Prostate gland (tissue), 2 donors: ENCODE results near the gene PCK1. TPM values are rescaled to one million over a fixed set of nuclear protein-coding genes. Genes with fewer than 3 reads are reported as not detected.

ENCODE experiments used
- DNase-seq: peaks from one replicate; pipeline ENCODE4 v3.0.0-alpha.2; 2019; ENCODE audit warnings: low spot score
- H3K27ac ChIP-seq, 2 donors: fragments of 200-600 bp; sonication (generic); 2 replicates each; pipeline ENCODE4 v1.5.1; 2017 to 2019
- H3K27me3 ChIP-seq: fragments of 200-600 bp; sonication (generic); replicated peaks from 2 replicates; pipeline ENCODE4 v1.5.1; 2019; ENCODE audit not compliant: insufficient read depth
- H3K36me3 ChIP-seq, 2 donors: fragments of 200-600 bp; sonication (generic); 1 replicate in 1 of 2; 2 replicates in 1 of 2; pipeline versions ENCODE4 v1.5.1 to v1.8.1; 2017 to 2019
- H3K4me1 ChIP-seq: fragments of 200-600 bp; sonication (generic); replicated peaks from 2 replicates; pipeline ENCODE4 v1.5.1; 2019
- H3K4me3 ChIP-seq, 2 donors: fragments of 200-600 bp; sonication (generic); 2 replicates each; pipeline ENCODE4 v1.5.1; 2017 to 2019
- H3K9me3 ChIP-seq: fragments of 200-600 bp; sonication (generic); 2 replicates; pipeline ENCODE4 v1.5.1; 2017
- CTCF ChIP-seq, 4 experiments: fragments of 200-600 bp in 2 of 4; fragments of 450-650 bp in 2 of 4; sonication (generic) in 2 of 4; IDR thresholded peaks; 1 replicate in 3 of 4; 2 replicates in 1 of 4; pipeline ENCODE4 v1.5.1; 2016 to 2019; ENCODE audit warnings: antibody characterized with exemption in 4 of 4, mild to moderate bottlenecking in 2 of 4, moderate library complexity in 2 of 4
- POLR2A ChIP-seq: fragments of 450-650 bp; IDR thresholded peaks from one replicate; pipeline ENCODE4 v1.6.1; 2016; ENCODE audit warnings: antibody characterized with exemption, mild to moderate bottlenecking
- POLR2AphosphoS5 ChIP-seq: sonication (generic); formaldehyde crosslinking; IDR thresholded peaks from one replicate; pipeline ENCODE4 v1.6.1; 2017; ENCODE audit warnings: antibody characterized with exemption
- WGBS: methylation state at CpG from one replicate; pipeline ENCODE4 v1.1.5; 2018; 5-methylcytosine and 5-hydroxymethylcytosine counted together
- intact Hi-C: fragments of 100-400 bp; cut with DNase I; formaldehyde crosslinking; loops from one replicate; pipeline ENCODE4 v1.14.2; 2022
- total RNA-seq, 2 donors: library from RNA; depleted of rRNA; stranded (reverse); fragments of >200 nt; gene quantifications; one replicate each; pipeline ENCODE4 v1.1.0, GENCODE V29; 2016

Gene PCK1
- total RNA-seq, 2 donors from 2014 or later: 0.68 TPM; not detected in 1

- TF ChIP-seq CTCF (IDR thresholded peaks at IDR 0.05) (no peak), POLR2AphosphoS5 (no peak), POLR2A (no peak)
- Histone ChIP-seq H3K27me3 (no peaks in the 10 kb centered on the region), H3K27ac (no peak overlapping the region), H3K4me3 (no peak overlapping the region), H3K4me1 (no peaks in the 10 kb centered on the region), H3K36me3 (no peaks in the 10 kb centered on the region), H3K9me3 (no peaks in the 10 kb centered on the region)
- intact Hi-C loops: loop anchor here (5.0 kb wide), 1 partner anchor 209 kb away; no protein-coding TSS in a partner anchor
- WGBS: 88% methylated on average over 15 of the region's 15 CpGs
- DNase-seq: no peak
These were observed 30.6 kb downstream of the PCK1 start for GRCh38 chr20:57591289-57592229.

GRCh38 chr20:57592263-57593092 is 31.6 kb downstream of the PCK1 start:
- intact Hi-C loops: loop anchor here (5.0 kb wide), 1 partner anchor 210 kb away; no protein-coding TSS in a partner anchor

GRCh38 chr20:57593134-57593886 is 32.4 kb downstream of the PCK1 start:
- WGBS: 73% methylated on average over 17 of the region's 17 CpGs
- no peak for DNase-seq
- intact Hi-C loops: loop anchor here (5.0 kb wide), 1 partner anchor 211 kb away; no protein-coding TSS in a partner anchor
- no peaks in the 10 kb centered on the region for H3K9me3 ChIP-seq
- H3K4me3 ChIP-seq: no peak overlapping the region
- no peak for TF ChIP-seq POLR2A
- no peak for TF ChIP-seq POLR2AphosphoS5
- TF ChIP-seq CTCF (IDR thresholded peaks at IDR 0.05): no peak
- no peak overlapping the region for H3K27ac ChIP-seq
- H3K4me1 ChIP-seq: no peaks in the 10 kb centered on the region
- H3K36me3 ChIP-seq: no peaks in the 10 kb centered on the region
- H3K27me3 ChIP-seq: no peaks in the 10 kb centered on the region

More at GRCh38 chr20:57592263-57593092, 31.6 kb downstream of the PCK1 start:
- Histone ChIP-seq H3K4me1 (no peaks in the 10 kb centered on the region), H3K4me3 (no peak overlapping the region), H3K36me3 (no peaks in the 10 kb centered on the region), H3K27ac (no peak overlapping the region), H3K9me3 (no peaks in the 10 kb centered on the region), H3K27me3 (no peaks in the 10 kb centered on the region)
- DNase-seq: no peak
- WGBS: 89% methylated on average over 22 of the region's 22 CpGs
- TF ChIP-seq POLR2A: no peak
- TF ChIP-seq POLR2AphosphoS5: no peak
- TF ChIP-seq CTCF (IDR thresholded peaks at IDR 0.05): no peak

- TF ChIP-seq CTCF (IDR thresholded peaks at IDR 0.05) (peak; percentile 79 to 92 (median 86)), POLR2AphosphoS5 (no peak), POLR2A (no peak)
- Histone ChIP-seq H3K27me3 (no peaks in the 10 kb centered on the region), H3K4me1 (no peaks in the 10 kb centered on the region), H3K9me3 (no peaks in the 10 kb centered on the region), H3K36me3 (no peaks in the 10 kb centered on the region), H3K27ac (no peak overlapping the region), H3K4me3 (no peak overlapping the region)
- no peak for DNase-seq
- 36% methylated on average over 27 of the region's 27 CpGs for WGBS
- intact Hi-C loops: loop anchor here (1.0 to 5.0 kb wide), 2 partner anchors 80 to 212 kb away; no protein-coding TSS in a partner anchor
These were observed 33.4 kb downstream of the PCK1 start for GRCh38 chr20:57594092-57594951.
